ENCODE measurements around the gene GTPBP3. TPM values are rescaled to one million over a fixed set of nuclear protein-coding genes. Genes with fewer than 3 reads are reported as not detected.

The GTPBP3 gene
- total and polyA plus RNA-seq, 2 of the 13 experiments (the other 11 are each of a cell fraction or from before 2014, with no cell fraction given), result 17.5 to 30.0 TPM

DNA sequence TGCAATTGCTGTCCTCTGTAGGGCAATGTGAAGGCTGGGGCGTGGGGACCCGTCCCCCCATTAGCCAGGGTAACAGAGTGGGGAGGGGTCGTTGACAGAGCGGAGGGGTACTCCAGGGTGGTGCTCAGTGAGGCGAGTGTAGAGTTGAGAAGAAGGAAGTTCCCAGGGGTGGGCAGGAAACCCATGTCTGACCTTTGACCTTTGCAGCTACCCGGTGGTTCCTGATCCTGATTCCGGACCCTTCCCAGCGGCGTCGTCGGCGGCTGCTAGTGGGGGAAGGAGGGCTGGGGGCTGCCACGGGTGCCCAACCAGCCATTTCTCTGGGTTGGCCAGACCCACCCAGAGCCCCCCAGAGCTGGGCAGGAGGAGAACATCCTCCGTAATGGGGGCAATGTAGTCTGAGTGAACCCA is 41.9 kb downstream of the GTPBP3 start (continued):
- TF ChIP-seq PAXIP1 (CRISPR knock-in tag; conservative IDR thresholded peaks at IDR 0.05), result 0 out of 2 replicates have a peak, but pooled peaks have one; percentile 25
- TF ChIP-seq ZFP41 (CRISPR knock-in tag; IDR thresholded peaks at IDR 0.05; ENCODE audit: borderline replicate concordance), result no peak
- TF ChIP-seq ZBTB4 (CRISPR knock-in tag; IDR thresholded peaks at IDR 0.05; ENCODE audit: borderline replicate concordance), result no peak
- TF ChIP-seq RAD51 (IDR thresholded peaks at IDR 0.05; ENCODE audit: borderline replicate concordance), result no peak
- TF ChIP-seq MTA3 (CRISPR knock-in tag; IDR thresholded peaks at IDR 0.05), result no peak
- TF ChIP-seq TAF15 (IDR thresholded peaks at IDR 0.05; ENCODE audit: low read depth, low read length, poor library complexity, severe bottlenecking), result no peak
- TF ChIP-seq ZNF136 (CRISPR knock-in tag; IDR thresholded peaks at IDR 0.05; ENCODE audit: low read depth), result no peak
- TF ChIP-seq, protein P1, sequence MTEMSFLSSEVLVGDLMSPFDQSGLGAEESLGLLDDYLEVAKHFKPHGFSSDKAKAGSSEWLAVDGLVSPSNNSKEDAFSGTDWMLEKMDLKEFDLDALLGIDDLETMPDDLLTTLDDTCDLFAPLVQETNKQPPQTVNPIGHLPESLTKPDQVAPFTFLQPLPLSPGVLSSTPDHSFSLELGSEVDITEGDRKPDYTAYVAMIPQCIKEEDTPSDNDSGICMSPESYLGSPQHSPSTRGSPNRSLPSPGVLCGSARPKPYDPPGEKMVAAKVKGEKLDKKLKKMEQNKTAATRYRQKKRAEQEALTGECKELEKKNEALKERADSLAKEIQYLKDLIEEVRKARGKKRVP (CRISPR knock-in tag; IDR thresholded peaks at IDR 0.05), result no peak
- peak; percentile 34 for TF ChIP-seq HNF4A (CRISPR knock-in tag; IDR thresholded peaks at IDR 0.05)
- TF ChIP-seq TBP (CRISPR knock-in tag; IDR thresholded peaks at IDR 0.05), result no peak
- no peak for TF ChIP-seq MTF2 (CRISPR knock-in tag; IDR thresholded peaks at IDR 0.05; ENCODE audit: borderline replicate concordance)
- TF ChIP-seq, protein P2, sequence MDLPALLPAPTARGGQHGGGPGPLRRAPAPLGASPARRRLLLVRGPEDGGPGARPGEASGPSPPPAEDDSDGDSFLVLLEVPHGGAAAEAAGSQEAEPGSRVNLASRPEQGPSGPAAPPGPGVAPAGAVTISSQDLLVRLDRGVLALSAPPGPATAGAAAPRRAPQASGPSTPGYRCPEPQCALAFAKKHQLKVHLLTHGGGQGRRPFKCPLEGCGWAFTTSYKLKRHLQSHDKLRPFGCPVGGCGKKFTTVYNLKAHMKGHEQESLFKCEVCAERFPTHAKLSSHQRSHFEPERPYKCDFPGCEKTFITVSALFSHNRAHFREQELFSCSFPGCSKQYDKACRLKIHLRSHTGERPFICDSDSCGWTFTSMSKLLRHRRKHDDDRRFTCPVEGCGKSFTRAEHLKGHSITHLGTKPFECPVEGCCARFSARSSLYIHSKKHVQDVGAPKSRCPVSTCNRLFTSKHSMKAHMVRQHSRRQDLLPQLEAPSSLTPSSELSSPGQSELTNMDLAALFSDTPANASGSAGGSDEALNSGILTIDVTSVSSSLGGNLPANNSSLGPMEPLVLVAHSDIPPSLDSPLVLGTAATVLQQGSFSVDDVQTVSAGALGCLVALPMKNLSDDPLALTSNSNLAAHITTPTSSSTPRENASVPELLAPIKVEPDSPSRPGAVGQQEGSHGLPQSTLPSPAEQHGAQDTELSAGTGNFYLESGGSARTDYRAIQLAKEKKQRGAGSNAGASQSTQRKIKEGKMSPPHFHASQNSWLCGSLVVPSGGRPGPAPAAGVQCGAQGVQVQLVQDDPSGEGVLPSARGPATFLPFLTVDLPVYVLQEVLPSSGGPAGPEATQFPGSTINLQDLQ (CRISPR knock-in tag; IDR thresholded peaks at IDR 0.05), result no peak
- 0 out of 2 replicates have a peak, but pooled peaks have one; percentile 16 for TF ChIP-seq DPF2 (CRISPR knock-in tag; IDR thresholded peaks at IDR 0.05; ENCODE audit: borderline replicate concordance, low read depth)
- TF ChIP-seq ZBTB21 (CRISPR knock-in tag; IDR thresholded peaks at IDR 0.05), result no peak
- TF ChIP-seq, protein P3, sequence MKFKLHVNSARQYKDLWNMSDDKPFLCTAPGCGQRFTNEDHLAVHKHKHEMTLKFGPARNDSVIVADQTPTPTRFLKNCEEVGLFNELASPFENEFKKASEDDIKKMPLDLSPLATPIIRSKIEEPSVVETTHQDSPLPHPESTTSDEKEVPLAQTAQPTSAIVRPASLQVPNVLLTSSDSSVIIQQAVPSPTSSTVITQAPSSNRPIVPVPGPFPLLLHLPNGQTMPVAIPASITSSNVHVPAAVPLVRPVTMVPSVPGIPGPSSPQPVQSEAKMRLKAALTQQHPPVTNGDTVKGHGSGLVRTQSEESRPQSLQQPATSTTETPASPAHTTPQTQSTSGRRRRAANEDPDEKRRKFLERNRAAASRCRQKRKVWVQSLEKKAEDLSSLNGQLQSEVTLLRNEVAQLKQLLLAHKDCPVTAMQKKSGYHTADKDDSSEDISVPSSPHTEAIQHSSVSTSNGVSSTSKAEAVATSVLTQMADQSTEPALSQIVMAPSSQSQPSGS (CRISPR knock-in tag; IDR thresholded peaks at IDR 0.05), result no peak
- TF ChIP-seq RFX1 (IDR thresholded peaks at IDR 0.05), result no peak
- TF ChIP-seq, protein P4, sequence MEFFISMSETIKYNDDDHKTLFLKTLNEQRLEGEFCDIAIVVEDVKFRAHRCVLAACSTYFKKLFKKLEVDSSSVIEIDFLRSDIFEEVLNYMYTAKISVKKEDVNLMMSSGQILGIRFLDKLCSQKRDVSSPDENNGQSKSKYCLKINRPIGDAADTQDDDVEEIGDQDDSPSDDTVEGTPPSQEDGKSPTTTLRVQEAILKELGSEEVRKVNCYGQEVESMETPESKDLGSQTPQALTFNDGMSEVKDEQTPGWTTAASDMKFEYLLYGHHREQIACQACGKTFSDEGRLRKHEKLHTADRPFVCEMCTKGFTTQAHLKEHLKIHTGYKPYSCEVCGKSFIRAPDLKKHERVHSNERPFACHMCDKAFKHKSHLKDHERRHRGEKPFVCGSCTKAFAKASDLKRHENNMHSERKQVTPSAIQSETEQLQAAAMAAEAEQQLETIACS (CRISPR knock-in tag; IDR thresholded peaks at IDR 0.05), result no peak
